ENCODE results near the gene RBMX. TPM values are rescaled to one million over a fixed set of nuclear protein-coding genes. Genes with fewer than 3 reads are reported as not detected.
A peak's percentile ranks its signal among the peaks of the same experiment; 100 is the strongest.

Gene RBMX
- total and polyA plus RNA-seq, 9 donors = 186 to 254 (median 221) TPM

GRCh38 chrX:136867518-136867917, 13.0 kb downstream of the RBMX start:
- H3K36me3 ChIP-seq (ENCODE audit: control insufficient read depth, insufficient read depth, low read length) = peaks cover 19% of the 10 kb centered on the region
- H3K4me3 ChIP-seq (ENCODE audit: low read length) = no peak overlapping the region
- no peaks in the 10 kb centered on the region for H3K9me3 ChIP-seq (replicated peaks; ENCODE audit: control insufficient read depth, low read depth, low read length)
- H3K4me1 ChIP-seq (ENCODE audit: control insufficient read depth, insufficient read depth, low read length) = no peaks in the 10 kb centered on the region
- DNase-seq = peak; percentile 36
- H3K27ac ChIP-seq (ENCODE audit: low read length) = no peak overlapping the region
- WGBS (ENCODE audit: insufficient coverage) = 13% methylated on average over 1 of the region's 3 CpGs
- H3K27me3 ChIP-seq (ENCODE audit: control insufficient read depth, insufficient read depth, low read length) = no peaks in the 10 kb centered on the region

DNA sequence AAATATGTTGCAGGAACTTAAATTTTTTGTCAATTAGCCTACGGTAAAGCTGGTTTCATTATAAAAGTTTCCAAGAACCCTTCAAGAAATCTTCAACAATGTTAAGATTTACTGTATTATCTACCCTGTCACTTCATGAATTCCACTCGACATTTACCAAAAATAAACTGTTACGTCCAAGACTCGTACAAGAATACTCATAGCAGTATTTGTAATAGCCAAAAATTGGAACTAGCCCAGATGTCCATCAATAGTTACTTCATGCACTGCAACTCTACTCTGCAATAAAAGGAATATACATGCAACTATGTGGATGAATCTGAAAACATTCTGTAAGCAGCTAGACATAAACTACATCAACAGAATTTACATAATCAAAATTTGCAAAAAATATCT, 13.4 kb downstream of the RBMX start:
- Histone ChIP-seq H3K9me3 (replicated peaks; ENCODE audit: control insufficient read depth, low read depth, low read length) (no peaks in the 10 kb centered on the region), H3K27me3 (ENCODE audit: control insufficient read depth, insufficient read depth, low read length) (no peaks in the 10 kb centered on the region), H3K36me3 (ENCODE audit: control insufficient read depth, insufficient read depth, low read length) (peaks cover 17% of the 10 kb centered on the region), H3K4me1 (ENCODE audit: control insufficient read depth, insufficient read depth, low read length) (no peaks in the 10 kb centered on the region), H3K4me3 (ENCODE audit: low read length) (no peak overlapping the region), H3K27ac (ENCODE audit: low read length) (no peak overlapping the region)
- WGBS (ENCODE audit: insufficient coverage) = 80% methylated on average over 1 of the region's 4 CpGs
- no peak for DNase-seq

DNA sequence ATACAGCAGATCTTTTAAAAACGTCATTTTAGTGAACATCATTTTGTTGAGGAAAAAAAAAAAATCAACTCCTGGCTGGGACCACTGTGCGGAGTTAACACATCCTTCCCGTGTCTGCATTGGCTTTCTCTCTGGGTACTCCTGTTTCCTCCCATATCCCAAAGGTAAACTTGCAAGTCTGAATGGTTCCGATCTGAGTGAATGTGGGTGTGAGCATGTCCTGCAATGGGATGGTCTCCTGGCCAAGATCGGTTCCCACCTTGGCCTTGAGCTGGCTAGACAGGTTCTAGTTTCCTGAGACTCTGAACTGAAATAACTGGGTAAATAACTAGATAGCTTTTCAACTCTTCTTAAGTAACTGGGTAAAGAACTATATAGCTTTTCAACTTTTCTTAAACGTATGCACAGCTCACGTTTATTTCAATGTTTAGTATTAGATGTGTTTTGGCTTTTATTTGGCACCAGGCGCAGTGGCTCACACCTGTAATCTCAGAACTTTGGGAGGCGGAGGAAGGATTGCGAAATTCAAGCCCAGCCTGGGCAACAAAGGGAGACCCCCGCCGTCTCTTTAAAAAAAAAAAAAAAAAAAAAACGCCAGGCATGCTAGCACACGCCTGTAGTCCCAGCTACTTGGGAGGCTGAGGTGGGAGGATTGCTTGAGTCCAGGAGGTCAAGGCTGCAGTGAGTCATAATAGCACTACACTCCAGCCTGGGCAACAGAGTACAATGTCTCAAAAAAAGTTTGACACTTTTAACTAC, 14.0 kb downstream of the RBMX start:
- Histone ChIP-seq H3K4me1 (ENCODE audit: control insufficient read depth, insufficient read depth, low read length) (no peaks in the 10 kb centered on the region), H3K36me3 (ENCODE audit: control insufficient read depth, insufficient read depth, low read length) (peaks cover 22% of the 10 kb centered on the region), H3K9me3 (replicated peaks; ENCODE audit: control insufficient read depth, low read depth, low read length) (no peaks in the 10 kb centered on the region), H3K27me3 (ENCODE audit: control insufficient read depth, insufficient read depth, low read length) (no peaks in the 10 kb centered on the region), H3K27ac (ENCODE audit: low read length) (no peak overlapping the region), H3K4me3 (ENCODE audit: low read length) (no peak overlapping the region)
- no peak for DNase-seq
- WGBS (ENCODE audit: insufficient coverage) = 88% methylated on average over 3 of the region's 14 CpGs

DNA sequence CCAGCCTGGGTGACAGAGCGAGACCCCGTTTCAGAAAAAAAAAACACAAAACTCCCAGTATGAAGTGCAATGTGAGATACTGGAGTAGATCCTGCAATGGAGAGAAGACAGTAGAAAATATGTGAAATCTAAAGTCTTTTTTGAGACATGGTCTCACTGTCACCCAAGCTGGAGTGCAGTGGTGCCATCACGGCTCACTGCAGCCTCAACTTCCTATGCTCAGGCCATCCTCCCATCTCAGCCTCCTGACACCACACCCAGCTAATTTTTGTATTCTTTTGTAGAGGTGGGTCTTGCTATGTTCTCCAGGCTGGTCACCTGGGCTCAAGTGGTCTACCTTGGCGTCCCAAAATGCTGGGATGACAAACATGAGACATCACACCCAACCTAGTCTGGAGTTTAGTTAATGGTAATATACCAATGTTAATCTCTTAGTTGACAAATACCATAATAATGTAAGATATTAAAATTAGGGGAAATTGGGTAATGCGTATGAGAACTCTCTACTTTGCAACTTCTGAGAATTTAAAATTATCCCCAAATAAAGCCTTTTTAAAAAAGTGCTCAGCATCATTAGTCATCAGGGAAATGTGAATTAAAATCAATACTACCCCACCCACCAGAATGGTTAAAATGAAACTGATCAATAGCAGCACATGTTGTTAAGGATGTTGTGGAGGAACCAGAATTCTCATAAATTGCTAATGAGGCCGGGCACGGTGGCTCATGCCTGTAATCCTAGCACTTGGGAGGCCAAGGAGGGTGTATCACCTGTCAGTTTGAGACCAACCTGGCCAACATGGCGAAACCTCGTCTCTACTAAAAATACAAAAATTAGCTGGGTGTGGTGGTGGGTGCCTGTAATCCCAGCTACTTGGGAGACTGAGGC, 15.0 kb downstream of the RBMX start:
- Histone ChIP-seq H3K27me3 (ENCODE audit: control insufficient read depth, insufficient read depth, low read length) (no peaks in the 10 kb centered on the region), H3K27ac (ENCODE audit: low read length) (no peak overlapping the region), H3K4me3 (ENCODE audit: low read length) (no peak overlapping the region), H3K4me1 (ENCODE audit: control insufficient read depth, insufficient read depth, low read length) (no peaks in the 10 kb centered on the region), H3K36me3 (ENCODE audit: control insufficient read depth, insufficient read depth, low read length) (peaks cover 24% of the 10 kb centered on the region), H3K9me3 (replicated peaks; ENCODE audit: control insufficient read depth, low read depth, low read length) (no peaks in the 10 kb centered on the region)
- WGBS (ENCODE audit: insufficient coverage) = 80% methylated on average over 1 of the region's 9 CpGs
- no peak for DNase-seq

DNA sequence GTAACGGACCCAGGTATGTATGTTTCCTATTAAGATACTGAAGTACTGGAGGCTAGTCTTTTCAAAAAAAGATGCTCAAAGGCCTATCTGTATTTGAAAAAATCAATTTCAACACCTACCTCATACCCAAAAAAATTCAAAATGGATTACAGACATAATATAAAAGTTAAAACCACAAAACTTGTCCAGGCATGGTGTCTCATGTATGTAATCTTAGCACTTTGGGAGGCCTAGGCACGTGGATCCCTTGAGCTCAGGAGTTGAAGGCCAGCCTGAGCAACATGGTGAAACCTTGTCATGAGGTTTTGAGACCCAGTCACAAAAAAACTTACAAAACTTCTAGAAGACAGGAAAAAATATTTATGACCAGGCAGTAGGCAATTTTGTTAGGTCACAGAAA, 16.7 kb downstream of the RBMX start:
- no peak for DNase-seq
- Histone ChIP-seq H3K4me3 (ENCODE audit: low read length) (no peak overlapping the region), H3K9me3 (replicated peaks; ENCODE audit: control insufficient read depth, low read depth, low read length) (no peaks in the 10 kb centered on the region), H3K36me3 (ENCODE audit: control insufficient read depth, insufficient read depth, low read length) (peaks cover 21% of the 10 kb centered on the region), H3K4me1 (ENCODE audit: control insufficient read depth, insufficient read depth, low read length) (no peaks in the 10 kb centered on the region), H3K27me3 (ENCODE audit: control insufficient read depth, insufficient read depth, low read length) (no peaks in the 10 kb centered on the region), H3K27ac (ENCODE audit: low read length) (no peak overlapping the region)
- WGBS (ENCODE audit: insufficient coverage) = no CpG with 5 or more reads among the region's 2 CpGs

DNA sequence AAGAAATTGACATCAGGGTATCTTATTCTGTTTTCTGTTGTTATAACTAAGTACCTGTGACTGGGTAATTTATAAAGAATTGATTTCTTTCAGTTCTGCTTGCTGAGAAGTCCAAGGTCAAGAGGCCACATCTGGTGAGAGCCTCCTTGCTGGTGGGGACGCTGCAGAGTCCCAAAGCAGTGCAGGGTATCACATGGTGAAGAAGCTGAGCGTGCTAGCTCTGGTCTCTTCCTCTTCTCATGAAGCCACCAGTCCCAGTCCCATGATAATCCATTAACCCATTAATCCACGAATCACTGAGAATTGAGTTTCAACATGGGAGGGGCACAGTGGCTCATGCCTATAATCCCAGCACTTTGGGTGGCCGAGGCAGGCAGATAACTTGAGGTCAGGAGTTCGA, 18.0 kb downstream of the RBMX start:
- Histone ChIP-seq H3K9me3 (replicated peaks; ENCODE audit: control insufficient read depth, low read depth, low read length) (no peaks in the 10 kb centered on the region), H3K27ac (ENCODE audit: low read length) (no peak overlapping the region), H3K4me3 (ENCODE audit: low read length) (no peak overlapping the region), H3K4me1 (ENCODE audit: control insufficient read depth, insufficient read depth, low read length) (no peaks in the 10 kb centered on the region), H3K27me3 (ENCODE audit: control insufficient read depth, insufficient read depth, low read length) (no peaks in the 10 kb centered on the region), H3K36me3 (ENCODE audit: control insufficient read depth, insufficient read depth, low read length) (peaks cover 15% of the 10 kb centered on the region)
- no peak for DNase-seq
- 73% methylated on average over 4 of the region's 5 CpGs for WGBS (ENCODE audit: insufficient coverage)

GRCh38 chrX:136861877-136862276, 18.6 kb downstream of the RBMX start:
- DNase-seq = no peak
- Histone ChIP-seq H3K27me3 (ENCODE audit: control insufficient read depth, insufficient read depth, low read length) (no peaks in the 10 kb centered on the region), H3K9me3 (replicated peaks; ENCODE audit: control insufficient read depth, low read depth, low read length) (no peaks in the 10 kb centered on the region), H3K27ac (ENCODE audit: low read length) (no peak overlapping the region), H3K4me1 (ENCODE audit: control insufficient read depth, insufficient read depth, low read length) (no peaks in the 10 kb centered on the region), H3K4me3 (ENCODE audit: low read length) (no peak overlapping the region), H3K36me3 (ENCODE audit: control insufficient read depth, insufficient read depth, low read length) (peaks cover 15% of the 10 kb centered on the region)
- no CpG with 5 or more reads among the region's 1 CpG for WGBS (ENCODE audit: insufficient coverage)

DNA sequence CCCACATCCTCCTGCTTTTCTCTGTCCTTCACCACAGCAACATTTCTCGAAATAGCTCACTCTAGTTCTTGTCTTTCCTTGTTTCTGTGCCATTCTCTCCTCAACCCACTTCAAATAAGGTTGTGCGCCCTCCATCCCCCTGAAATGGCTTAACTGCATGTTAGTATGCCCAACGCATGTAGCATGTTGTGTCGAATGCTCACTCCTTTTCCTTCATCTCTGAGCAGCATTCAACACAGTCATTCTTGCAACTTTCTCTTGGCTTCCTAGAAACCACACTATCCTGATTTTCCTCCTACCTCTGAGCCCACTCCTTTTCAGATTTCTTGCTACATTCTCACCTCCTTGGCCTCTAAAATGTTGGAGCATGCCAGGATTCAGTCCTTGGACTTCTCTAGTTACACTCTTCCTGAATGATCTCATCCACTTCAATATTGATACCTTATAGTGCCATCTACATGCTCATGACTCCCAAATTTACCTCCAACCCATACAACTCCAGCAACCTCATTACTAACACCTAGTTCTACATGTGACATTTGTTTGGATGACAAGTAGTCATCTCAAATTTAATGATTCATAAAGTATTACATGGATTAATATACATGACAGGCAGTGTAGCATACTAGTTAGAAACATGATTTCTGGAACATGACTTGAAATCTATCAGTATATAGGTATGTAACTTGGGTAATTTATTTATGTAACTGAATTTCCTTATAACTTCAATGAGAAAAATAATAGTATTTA, 22.3 kb downstream of the RBMX start:
- H3K27ac ChIP-seq (ENCODE audit: low read length) = no peak overlapping the region
- no peaks in the 10 kb centered on the region for H3K27me3 ChIP-seq (ENCODE audit: control insufficient read depth, insufficient read depth, low read length)
- WGBS (ENCODE audit: insufficient coverage) = 68% methylated on average over 4 of the region's 4 CpGs
- H3K9me3 ChIP-seq (replicated peaks; ENCODE audit: control insufficient read depth, low read depth, low read length) = no peaks in the 10 kb centered on the region
- no peak for DNase-seq
- H3K4me3 ChIP-seq (ENCODE audit: low read length) = no peak overlapping the region
- no peaks in the 10 kb centered on the region for H3K4me1 ChIP-seq (ENCODE audit: control insufficient read depth, insufficient read depth, low read length)
- H3K36me3 ChIP-seq (ENCODE audit: control insufficient read depth, insufficient read depth, low read length) = peaks cover 16% of the 10 kb centered on the region

GRCh38 chrX:136856551-136856950, 24.0 kb downstream of the RBMX start:
- Histone ChIP-seq H3K9me3 (replicated peaks; ENCODE audit: control insufficient read depth, low read depth, low read length) (no peaks in the 10 kb centered on the region), H3K36me3 (ENCODE audit: control insufficient read depth, insufficient read depth, low read length) (peaks cover 15% of the 10 kb centered on the region), H3K27ac (ENCODE audit: low read length) (no peak overlapping the region)

GRCh38 chrX:136856050-136856449, 24.5 kb downstream of the RBMX start:
- no peaks in the 10 kb centered on the region for H3K9me3 ChIP-seq (replicated peaks; ENCODE audit: control insufficient read depth, low read depth, low read length)
- no peak for DNase-seq
- no peak overlapping the region for H3K4me3 ChIP-seq (ENCODE audit: low read length)
- peaks cover 13% of the 10 kb centered on the region for H3K36me3 ChIP-seq (ENCODE audit: control insufficient read depth, insufficient read depth, low read length)
- H3K27me3 ChIP-seq (ENCODE audit: control insufficient read depth, insufficient read depth, low read length) = no peaks in the 10 kb centered on the region
- no peak overlapping the region for H3K27ac ChIP-seq (ENCODE audit: low read length)
- 85% methylated on average over 2 of the region's 8 CpGs for WGBS (ENCODE audit: insufficient coverage)
- H3K4me1 ChIP-seq (ENCODE audit: control insufficient read depth, insufficient read depth, low read length) = no peaks in the 10 kb centered on the region

More at GRCh38 chrX:136856551-136856950, 24.0 kb downstream of the RBMX start:
- Histone ChIP-seq H3K4me1 (ENCODE audit: control insufficient read depth, insufficient read depth, low read length) (no peaks in the 10 kb centered on the region), H3K27me3 (ENCODE audit: control insufficient read depth, insufficient read depth, low read length) (no peaks in the 10 kb centered on the region), H3K4me3 (ENCODE audit: low read length) (no peak overlapping the region)
- WGBS (ENCODE audit: insufficient coverage) = 83% methylated on average over 6 of the region's 6 CpGs
- peak; percentile 17 for DNase-seq

Data from muscle of leg (tissue), 11 donors.